Measurements from ENCODE around the gene GCA.

GCA gene

DNA sequence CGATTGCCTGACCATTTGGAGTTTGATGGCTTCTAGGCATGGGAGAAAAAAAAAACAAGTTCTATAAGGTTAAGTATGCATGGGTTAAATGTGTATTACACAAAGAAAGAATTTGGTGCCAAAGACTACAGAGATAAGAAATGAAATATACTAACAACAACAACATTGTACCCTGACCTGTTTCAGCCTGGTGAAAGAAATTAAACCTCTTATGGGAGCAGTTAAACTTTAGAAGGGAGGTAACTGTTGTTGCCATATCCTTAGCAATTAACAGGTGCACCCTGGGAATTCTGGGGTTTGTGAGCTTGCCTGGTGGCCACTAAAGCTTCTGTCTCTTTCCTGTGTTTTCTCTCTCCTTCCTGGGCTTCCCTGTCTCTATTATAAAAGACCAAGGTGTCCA lies 19.0 kb upstream of the GCA start:
- ChIA-PET POLR2A (no interaction called here), CTCF (interaction anchor here (1.2 to 2.3 kb wide), 4 partner anchors 9 to 27 kb away, joined by 4 to 7 read pairs (median 6); no protein-coding TSS in a partner anchor)
- DNase-seq (ENCODE audit: extremely low spot score), result no peak
- TF ChIP-seq, protein P1, sequence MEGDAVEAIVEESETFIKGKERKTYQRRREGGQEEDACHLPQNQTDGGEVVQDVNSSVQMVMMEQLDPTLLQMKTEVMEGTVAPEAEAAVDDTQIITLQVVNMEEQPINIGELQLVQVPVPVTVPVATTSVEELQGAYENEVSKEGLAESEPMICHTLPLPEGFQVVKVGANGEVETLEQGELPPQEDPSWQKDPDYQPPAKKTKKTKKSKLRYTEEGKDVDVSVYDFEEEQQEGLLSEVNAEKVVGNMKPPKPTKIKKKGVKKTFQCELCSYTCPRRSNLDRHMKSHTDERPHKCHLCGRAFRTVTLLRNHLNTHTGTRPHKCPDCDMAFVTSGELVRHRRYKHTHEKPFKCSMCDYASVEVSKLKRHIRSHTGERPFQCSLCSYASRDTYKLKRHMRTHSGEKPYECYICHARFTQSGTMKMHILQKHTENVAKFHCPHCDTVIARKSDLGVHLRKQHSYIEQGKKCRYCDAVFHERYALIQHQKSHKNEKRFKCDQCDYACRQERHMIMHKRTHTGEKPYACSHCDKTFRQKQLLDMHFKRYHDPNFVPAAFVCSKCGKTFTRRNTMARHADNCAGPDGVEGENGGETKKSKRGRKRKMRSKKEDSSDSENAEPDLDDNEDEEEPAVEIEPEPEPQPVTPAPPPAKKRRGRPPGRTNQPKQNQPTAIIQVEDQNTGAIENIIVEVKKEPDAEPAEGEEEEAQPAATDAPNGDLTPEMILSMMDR (IDR thresholded peaks at IDR 0.05; ENCODE audit: control extremely low read depth, extremely low read depth, low read depth, missing control alignments), result no peak

DNA sequence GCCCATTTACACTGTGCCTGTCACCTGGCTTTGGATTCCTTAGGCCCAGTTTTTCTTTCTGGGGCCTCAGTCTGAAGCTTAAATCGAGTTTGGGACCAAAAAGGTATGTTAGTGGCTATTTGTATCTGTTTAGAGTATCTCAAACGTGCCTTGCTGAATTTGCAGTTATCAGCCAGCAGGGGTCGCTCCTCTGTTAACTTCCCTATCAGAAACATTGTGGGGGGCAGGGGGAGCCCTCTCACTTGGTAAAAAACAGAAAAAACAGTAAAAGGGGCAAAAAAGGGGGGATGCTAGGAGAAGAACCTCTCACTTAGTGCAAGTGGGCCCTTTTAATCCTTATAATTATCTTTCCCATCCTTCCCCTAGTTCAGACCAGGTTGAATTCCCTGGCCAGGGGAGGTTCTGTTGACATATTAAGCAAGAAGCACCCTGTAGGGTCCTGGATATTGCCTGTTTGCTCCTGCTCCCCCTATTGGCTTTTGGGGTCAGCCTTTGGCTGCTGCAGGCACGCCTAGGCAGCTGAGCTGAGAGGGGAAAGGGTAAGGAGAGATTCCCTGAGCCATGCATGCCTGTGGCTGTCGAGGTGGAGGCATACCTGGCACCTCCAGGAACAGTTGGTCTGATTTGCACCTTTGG lies 16.7 kb upstream of the GCA start:
- CTCF ChIA-PET, result interaction anchor here (1.0 to 2.2 kb wide), 2 partner anchors 9 to 29 kb away, joined by 4 to 11 read pairs; partner anchors contain the start of gene IFIH1
- peak; percentile 13 for DNase-seq (ENCODE audit: extremely low spot score)

DNA sequence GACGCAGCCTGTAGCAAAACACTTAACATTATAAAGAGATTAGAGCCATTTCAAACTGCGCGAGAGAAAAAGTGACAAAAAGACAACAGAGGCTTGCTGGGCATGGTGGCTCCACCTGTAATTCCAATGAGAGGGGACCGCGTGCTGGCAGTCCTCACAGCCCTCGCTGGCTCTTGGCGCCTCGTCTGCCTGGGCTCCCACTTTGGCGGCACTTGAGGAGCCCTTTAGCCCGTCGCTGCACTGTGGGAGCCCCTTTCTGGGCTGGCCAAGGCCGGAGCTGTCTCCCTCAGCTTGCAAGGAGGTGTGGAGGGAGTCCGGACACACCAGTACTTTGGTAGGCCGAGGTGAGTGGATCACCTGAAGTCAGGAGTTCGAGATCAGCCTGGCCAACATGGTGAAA lies 16.1 kb upstream of the GCA start:
- TF ChIP-seq, protein P1 (IDR thresholded peaks at IDR 0.05; ENCODE audit: control extremely low read depth, extremely low read depth, low read depth, missing control alignments), result no peak
- CTCF ChIA-PET, result interaction anchor here (0.9 to 2.2 kb wide), 4 partner anchors 9 to 30 kb away, joined by 3 to 11 read pairs (median 4); partner anchors contain the start of gene IFIH1
- DNase-seq (ENCODE audit: extremely low spot score), result no peak
- POLR2A ChIA-PET, result no interaction called here

More for the DNA sequence above, 16.7 kb upstream of the GCA start:
- POLR2A ChIA-PET, result no interaction called here
- TF ChIP-seq, protein P1 (IDR thresholded peaks at IDR 0.05; ENCODE audit: control extremely low read depth, extremely low read depth, low read depth, missing control alignments), result peak; percentile 39

- CTCF ChIA-PET, result interaction anchor here (0.9 to 2.2 kb wide), 6 partner anchors 9 to 108 kb away, joined by 3 to 12 read pairs (median 6); partner anchors contain the start of gene IFIH1
- POLR2A ChIA-PET, result no interaction called here
- TF ChIP-seq, protein P1 (IDR thresholded peaks at IDR 0.05; ENCODE audit: control extremely low read depth, extremely low read depth, low read depth, missing control alignments), result no peak
- DNase-seq (ENCODE audit: extremely low spot score), result peak; percentile 23
Measured at GRCh38 chr2:162328424-162329157, 15.3 kb upstream of the GCA start.

DNA sequence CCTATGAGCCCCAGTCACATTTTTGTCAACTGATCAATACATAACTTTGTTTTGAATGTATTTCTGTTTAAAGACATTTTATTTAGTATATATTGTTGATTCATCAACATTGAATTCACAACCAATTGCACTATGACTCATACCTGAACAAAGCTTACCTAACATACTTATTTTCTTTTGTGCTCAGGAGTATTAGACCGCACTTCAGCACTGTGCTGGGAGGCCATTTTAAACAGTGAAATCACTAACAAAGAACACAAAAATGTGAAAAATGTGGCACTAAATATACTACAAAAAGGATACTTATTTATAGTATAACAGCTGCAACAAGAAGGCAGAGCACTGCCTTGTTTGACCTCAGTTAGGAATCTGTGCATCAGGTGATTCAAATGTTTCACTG lies 13.1 kb upstream of the GCA start:
- TF ChIP-seq, protein P1 (IDR thresholded peaks at IDR 0.05; ENCODE audit: control extremely low read depth, extremely low read depth, low read depth, missing control alignments), result no peak
- CTCF ChIA-PET, result no interaction called here

GRCh38 chr2:162333968-162334367 lies 10.0 kb upstream of the GCA start:
- CTCF ChIA-PET, result interaction anchor here (0.6 to 3.2 kb wide), 20 partner anchors 9 to 180 kb away, joined by 3 to 28 read pairs (median 5); partner anchors contain the start of genes GCA and IFIH1
- POLR2A ChIA-PET, result no interaction called here
- TF ChIP-seq, protein P1 (IDR thresholded peaks at IDR 0.05; ENCODE audit: control extremely low read depth, extremely low read depth, low read depth, missing control alignments), result peak; percentile 63
- DNase-seq (ENCODE audit: extremely low spot score), result no peak

More for the DNA sequence above, 13.1 kb upstream of the GCA start:
- no peak for DNase-seq (ENCODE audit: extremely low spot score)
- POLR2A ChIA-PET, result no interaction called here

All from GM10248 (cell line).